HepG2 (cell line): ENCODE results near the gene ADCY1. TPM values are rescaled to one million over a fixed set of nuclear protein-coding genes. Genes with fewer than 3 reads are reported as not detected.

Experiments used
- KLF13 ChIP-seq: sonication (generic); formaldehyde crosslinking; IDR thresholded peaks from 2 replicates; pipeline ENCODE4 v1.4.0; 2020; ENCODE audit warnings: mild to moderate bottlenecking, missing genetic modification reagents
- PTBP1 ChIP-seq: fragments of 200-400 bp; formaldehyde crosslinking; IDR thresholded peaks from 2 replicates; pipeline ENCODE4 v1.6.1; 2018; ENCODE audit warnings: low read length, low read depth; ENCODE audit not compliant: poor library complexity, severe bottlenecking
- ZNF562 ChIP-seq: sonication (generic); formaldehyde crosslinking; IDR thresholded peaks from 2 replicates; pipeline ENCODE4 v1.8.0; 2022; ENCODE audit warnings: missing genetic modification reagents, borderline replicate concordance
- ZNF569 ChIP-seq: sonication (generic); formaldehyde crosslinking; IDR thresholded peaks from 2 replicates; pipeline ENCODE4 v1.5.0; 2020; ENCODE audit warnings: mild to moderate bottlenecking, missing genetic modification reagents, moderate library complexity, borderline replicate concordance
- polyA plus RNA-seq, 8 experiments: library from polyadenylated mRNA; depleted of rRNA in 3 of 8; stranded (reverse) in 7 of 8; unstranded in 1 of 8; fragments of >200 nt; fragmentation: Illumina TruSeq in 4 of 8; extraction: Trizol in 4 of 8; gene quantifications; 2 replicates each; pipeline versions ENCODE4 v1.2.1 to v1.2.3, GENCODE V29; 2011 to 2016; ENCODE audit warnings: low read depth in 4 of 8, missing spikeins in 1 of 8, mixed read lengths in 1 of 8; ENCODE audit not compliant: insufficient read depth in 1 of 8
- total RNA-seq, 5 experiments: library from RNA; depleted of rRNA; stranded (reverse); fragments of >200 nt; fragmentation: Illumina TruSeq; extraction: Trizol; gene quantifications; 2 replicates each; pipeline ENCODE4 v1.2.3, GENCODE V29; 2016; ENCODE audit warnings: low read depth in 1 of 5
- TF ChIP-seq, protein P1 (sequence below): sonication (generic); formaldehyde crosslinking; IDR thresholded peaks from 2 replicates; pipeline ENCODE4 v1.8.1; 2023; ENCODE audit warnings: mild to moderate bottlenecking, inconsistent platforms, moderate library complexity, missing genetic modification reagents, borderline replicate concordance
- TF ChIP-seq, protein P2 (sequence below): sonication (generic); formaldehyde crosslinking; IDR thresholded peaks from 2 replicates; pipeline ENCODE4 v1.5.0; 2020; ENCODE audit warnings: mild to moderate bottlenecking, missing genetic modification reagents, borderline replicate concordance
- TF ChIP-seq, protein P3 (sequence below): sonication (generic); formaldehyde crosslinking; conservative IDR thresholded peaks from 2 replicates; pipeline ENCODE4 v1.5.0; 2020; ENCODE audit warnings: missing genetic modification reagents
- TF ChIP-seq, protein P4 (sequence below): sonication (generic); formaldehyde crosslinking; IDR thresholded peaks from 2 replicates; pipeline ENCODE4 v1.9.0; 2021; ENCODE audit warnings: missing genetic modification reagents, borderline replicate concordance

ADCY1 gene
- total and polyA plus RNA-seq, 2 of the 13 experiments (the other 11 are each of a cell fraction or from before 2014, with no cell fraction given), result 0.80 to 1.2 TPM

DNA sequence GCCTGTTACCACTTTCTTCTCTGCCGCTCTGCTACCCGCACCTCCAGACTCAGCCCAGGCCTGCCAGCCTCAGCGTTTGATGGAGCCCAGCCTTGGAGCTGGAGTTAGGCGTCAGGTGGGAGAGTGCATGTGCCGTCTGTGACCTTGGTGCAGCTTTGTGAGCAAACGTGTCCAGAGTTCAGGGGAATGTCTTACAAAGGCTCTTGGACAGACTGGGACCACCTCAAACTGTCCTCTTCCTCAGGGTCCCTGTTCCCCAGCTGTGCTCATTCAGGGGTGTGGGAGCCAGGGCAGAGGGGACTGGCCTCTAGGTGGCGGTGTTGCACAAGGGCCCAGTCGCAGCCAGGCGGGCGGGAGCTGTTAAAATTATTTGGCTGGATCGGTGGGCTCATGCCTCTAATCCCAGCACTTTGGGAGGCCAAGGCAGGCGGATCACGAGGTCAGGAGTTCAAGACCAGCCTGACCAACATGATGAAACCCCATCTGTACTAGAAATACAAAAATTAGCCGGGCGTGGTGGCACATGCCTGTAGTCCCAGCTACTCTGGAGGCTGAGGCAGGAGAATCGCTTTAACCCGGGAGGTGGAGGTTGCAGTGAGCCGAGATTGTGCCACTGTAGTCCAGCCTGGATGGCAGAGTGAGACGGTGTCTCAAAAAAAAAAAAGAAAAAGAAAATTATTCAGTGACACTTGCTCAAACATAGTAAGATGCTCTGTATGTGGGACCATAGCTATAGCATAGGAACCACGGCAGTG, 89.2 kb downstream of the ADCY1 start (continued):
- TF ChIP-seq ZNF562 (CRISPR knock-in tag) (no peak), KLF13 (CRISPR knock-in tag) (no peak), ZNF569 (CRISPR knock-in tag) (no peak), PTBP1 (no peak)
- TF ChIP-seq, protein P1, sequence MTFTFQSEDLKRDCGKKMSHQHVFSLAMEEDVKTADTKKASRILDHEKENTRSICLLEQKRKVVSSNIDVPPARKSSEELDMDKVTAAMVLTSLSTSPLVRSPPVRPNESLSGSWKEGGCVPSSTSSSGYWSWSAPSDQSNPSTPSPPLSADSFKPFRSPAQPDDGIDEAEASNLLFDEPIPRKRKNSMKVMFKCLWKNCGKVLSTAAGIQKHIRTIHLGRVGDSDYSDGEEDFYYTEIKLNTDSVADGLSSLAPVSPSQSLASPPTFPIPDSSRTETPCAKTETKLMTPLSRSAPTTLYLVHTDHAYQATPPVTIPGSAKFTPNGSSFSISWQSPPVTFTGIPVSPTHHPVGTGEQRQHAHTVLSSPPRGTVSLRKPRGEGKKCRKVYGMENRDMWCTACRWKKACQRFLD, result no peak
- TF ChIP-seq, protein P2, sequence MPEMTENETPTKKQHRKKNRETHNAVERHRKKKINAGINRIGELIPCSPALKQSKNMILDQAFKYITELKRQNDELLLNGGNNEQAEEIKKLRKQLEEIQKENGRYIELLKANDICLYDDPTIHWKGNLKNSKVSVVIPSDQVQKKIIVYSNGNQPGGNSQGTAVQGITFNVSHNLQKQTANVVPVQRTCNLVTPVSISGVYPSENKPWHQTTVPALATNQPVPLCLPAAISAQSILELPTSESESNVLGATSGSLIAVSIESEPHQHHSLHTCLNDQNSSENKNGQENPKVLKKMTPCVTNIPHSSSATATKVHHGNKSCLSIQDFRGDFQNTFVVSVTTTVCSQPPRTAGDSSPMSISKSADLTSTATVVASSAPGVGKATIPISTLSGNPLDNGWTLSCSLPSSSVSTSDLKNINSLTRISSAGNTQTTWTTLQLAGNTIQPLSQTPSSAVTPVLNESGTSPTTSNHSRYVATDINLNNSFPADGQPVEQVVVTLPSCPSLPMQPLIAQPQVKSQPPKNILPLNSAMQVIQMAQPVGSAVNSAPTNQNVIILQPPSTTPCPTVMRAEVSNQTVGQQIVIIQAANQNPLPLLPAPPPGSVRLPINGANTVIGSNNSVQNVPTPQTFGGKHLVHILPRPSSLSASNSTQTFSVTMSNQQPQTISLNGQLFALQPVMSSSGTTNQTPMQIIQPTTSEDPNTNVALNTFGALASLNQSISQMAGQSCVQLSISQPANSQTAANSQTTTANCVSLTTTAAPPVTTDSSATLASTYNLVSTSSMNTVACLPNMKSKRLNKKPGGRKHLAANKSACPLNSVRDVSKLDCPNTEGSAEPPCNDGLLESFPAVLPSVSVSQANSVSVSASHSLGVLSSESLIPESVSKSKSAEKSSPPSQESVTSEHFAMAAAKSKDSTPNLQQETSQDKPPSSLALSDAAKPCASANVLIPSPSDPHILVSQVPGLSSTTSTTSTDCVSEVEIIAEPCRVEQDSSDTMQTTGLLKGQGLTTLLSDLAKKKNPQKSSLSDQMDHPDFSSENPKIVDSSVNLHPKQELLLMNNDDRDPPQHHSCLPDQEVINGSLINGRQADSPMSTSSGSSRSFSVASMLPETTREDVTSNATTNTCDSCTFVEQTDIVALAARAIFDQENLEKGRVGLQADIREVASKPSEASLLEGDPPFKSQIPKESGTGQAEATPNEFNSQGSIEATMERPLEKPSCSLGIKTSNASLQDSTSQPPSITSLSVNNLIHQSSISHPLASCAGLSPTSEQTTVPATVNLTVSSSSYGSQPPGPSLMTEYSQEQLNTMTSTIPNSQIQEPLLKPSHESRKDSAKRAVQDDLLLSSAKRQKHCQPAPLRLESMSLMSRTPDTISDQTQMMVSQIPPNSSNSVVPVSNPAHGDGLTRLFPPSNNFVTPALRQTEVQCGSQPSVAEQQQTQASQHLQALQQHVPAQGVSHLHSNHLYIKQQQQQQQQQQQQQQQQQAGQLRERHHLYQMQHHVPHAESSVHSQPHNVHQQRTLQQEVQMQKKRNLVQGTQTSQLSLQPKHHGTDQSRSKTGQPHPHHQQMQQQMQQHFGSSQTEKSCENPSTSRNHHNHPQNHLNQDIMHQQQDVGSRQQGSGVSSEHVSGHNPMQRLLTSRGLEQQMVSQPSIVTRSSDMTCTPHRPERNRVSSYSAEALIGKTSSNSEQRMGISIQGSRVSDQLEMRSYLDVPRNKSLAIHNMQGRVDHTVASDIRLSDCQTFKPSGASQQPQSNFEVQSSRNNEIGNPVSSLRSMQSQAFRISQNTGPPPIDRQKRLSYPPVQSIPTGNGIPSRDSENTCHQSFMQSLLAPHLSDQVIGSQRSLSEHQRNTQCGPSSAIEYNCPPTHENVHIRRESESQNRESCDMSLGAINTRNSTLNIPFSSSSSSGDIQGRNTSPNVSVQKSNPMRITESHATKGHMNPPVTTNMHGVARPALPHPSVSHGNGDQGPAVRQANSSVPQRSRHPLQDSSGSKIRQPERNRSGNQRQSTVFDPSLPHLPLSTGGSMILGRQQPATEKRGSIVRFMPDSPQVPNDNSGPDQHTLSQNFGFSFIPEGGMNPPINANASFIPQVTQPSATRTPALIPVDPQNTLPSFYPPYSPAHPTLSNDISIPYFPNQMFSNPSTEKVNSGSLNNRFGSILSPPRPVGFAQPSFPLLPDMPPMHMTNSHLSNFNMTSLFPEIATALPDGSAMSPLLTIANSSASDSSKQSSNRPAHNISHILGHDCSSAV, result no peak
- TF ChIP-seq, protein P3, sequence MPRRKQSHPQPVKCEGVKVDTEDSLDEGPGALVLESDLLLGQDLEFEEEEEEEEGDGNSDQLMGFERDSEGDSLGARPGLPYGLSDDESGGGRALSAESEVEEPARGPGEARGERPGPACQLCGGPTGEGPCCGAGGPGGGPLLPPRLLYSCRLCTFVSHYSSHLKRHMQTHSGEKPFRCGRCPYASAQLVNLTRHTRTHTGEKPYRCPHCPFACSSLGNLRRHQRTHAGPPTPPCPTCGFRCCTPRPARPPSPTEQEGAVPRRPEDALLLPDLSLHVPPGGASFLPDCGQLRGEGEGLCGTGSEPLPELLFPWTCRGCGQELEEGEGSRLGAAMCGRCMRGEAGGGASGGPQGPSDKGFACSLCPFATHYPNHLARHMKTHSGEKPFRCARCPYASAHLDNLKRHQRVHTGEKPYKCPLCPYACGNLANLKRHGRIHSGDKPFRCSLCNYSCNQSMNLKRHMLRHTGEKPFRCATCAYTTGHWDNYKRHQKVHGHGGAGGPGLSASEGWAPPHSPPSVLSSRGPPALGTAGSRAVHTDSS (CRISPR knock-in tag), result no peak
- TF ChIP-seq, protein P4, sequence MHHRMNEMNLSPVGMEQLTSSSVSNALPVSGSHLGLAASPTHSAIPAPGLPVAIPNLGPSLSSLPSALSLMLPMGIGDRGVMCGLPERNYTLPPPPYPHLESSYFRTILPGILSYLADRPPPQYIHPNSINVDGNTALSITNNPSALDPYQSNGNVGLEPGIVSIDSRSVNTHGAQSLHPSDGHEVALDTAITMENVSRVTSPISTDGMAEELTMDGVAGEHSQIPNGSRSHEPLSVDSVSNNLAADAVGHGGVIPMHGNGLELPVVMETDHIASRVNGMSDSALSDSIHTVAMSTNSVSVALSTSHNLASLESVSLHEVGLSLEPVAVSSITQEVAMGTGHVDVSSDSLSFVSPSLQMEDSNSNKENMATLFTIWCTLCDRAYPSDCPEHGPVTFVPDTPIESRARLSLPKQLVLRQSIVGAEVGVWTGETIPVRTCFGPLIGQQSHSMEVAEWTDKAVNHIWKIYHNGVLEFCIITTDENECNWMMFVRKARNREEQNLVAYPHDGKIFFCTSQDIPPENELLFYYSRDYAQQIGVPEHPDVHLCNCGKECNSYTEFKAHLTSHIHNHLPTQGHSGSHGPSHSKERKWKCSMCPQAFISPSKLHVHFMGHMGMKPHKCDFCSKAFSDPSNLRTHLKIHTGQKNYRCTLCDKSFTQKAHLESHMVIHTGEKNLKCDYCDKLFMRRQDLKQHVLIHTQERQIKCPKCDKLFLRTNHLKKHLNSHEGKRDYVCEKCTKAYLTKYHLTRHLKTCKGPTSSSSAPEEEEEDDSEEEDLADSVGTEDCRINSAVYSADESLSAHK (CRISPR knock-in tag), result no peak
